Right lobe of liver (tissue), 4 donors: ENCODE data around the gene VSTM2B.

Source experiments
- POLR2A ChIP-seq: fragments of 450-650 bp; IDR thresholded peaks from one replicate; pipeline ENCODE4 v1.6.1; 2017; ENCODE audit warnings: antibody characterized with exemption, mild to moderate bottlenecking
- TF ChIP-seq, protein P1 (sequence below), 4 donors: fragments of 200-600 bp in 3 of 4; fragments of 450-650 bp in 1 of 4; IDR thresholded peaks; one replicate each; pipeline versions ENCODE4 v1.5.1 to v1.8.0; 2016 to 2022; ENCODE audit warnings: antibody characterized with exemption in 4 of 4, mild to moderate bottlenecking in 2 of 4
- donor health status: DM: no; HTN: no; CAD: no.
- donor health status: DM: no; HTN: no; CAD: no.
- donor health status: DM: no; HTN: yes; CAD: no.

DNA sequence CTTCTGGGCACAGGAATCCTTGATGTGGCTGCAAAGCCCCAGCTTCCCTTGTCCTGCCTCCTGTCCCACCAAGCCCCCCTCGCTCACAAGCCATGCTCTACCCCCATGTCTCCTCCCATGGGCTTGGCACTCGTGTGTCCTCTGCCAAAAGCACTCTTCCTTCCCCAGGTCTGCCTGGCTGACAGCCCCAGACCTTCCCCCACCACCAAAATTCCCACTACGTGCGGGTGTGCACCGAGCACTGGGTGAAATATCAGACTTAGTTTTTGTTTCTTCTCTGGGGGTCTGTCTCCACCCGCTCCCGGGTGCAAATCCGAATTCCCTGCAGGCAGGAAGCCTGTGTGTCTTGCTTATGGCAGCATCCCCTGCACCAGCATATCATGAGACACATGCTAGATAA is 5.9 kb upstream of the VSTM2B start:
- TF ChIP-seq, protein P1, sequence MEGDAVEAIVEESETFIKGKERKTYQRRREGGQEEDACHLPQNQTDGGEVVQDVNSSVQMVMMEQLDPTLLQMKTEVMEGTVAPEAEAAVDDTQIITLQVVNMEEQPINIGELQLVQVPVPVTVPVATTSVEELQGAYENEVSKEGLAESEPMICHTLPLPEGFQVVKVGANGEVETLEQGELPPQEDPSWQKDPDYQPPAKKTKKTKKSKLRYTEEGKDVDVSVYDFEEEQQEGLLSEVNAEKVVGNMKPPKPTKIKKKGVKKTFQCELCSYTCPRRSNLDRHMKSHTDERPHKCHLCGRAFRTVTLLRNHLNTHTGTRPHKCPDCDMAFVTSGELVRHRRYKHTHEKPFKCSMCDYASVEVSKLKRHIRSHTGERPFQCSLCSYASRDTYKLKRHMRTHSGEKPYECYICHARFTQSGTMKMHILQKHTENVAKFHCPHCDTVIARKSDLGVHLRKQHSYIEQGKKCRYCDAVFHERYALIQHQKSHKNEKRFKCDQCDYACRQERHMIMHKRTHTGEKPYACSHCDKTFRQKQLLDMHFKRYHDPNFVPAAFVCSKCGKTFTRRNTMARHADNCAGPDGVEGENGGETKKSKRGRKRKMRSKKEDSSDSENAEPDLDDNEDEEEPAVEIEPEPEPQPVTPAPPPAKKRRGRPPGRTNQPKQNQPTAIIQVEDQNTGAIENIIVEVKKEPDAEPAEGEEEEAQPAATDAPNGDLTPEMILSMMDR (IDR thresholded peaks at IDR 0.05): no peak
- TF ChIP-seq POLR2A: no peak
